ENCODE data around the gene CENPP. TPM values are rescaled to one million over a fixed set of nuclear protein-coding genes. Genes with fewer than 3 reads are reported as not detected.

The CENPP gene
- total and polyA plus RNA-seq, 4 donors: 0.62 to 8.7 (median 1.3) TPM

DNA sequence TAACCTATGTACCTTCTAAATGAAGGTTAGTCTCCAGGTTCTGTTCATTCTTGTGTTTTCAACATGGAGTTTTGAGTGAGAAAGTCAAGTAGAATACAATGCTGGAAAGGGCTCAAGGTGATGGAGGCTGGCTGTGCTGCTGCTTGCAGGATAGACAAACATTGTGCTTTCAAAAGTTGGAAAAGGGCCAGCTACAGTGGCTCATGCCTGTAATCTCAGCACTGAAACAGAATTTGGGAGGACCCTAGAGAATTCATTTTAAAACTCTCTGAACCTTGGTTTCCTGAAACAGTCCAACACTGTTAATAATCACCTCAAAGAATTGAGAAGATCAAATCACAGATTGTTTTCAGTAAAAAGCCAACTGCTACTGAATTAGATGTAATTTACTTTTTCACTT, 16.9 kb upstream of the CENPP start:
- peaks cover 8 to 62% (median 57%) of the 10 kb centered on the region in 4 donors for H3K36me3 ChIP-seq (ENCODE audit: control insufficient read depth in 4 of 4, insufficient read depth in 3 of 4, low read depth in 1 of 4, low read length in 3 of 4)
- H3K4me3 ChIP-seq (ENCODE audit: low read depth in 1 of 3, low read length in 3 of 3): no peak overlapping the region
- no peaks in the 10 kb centered on the region for H3K27me3 ChIP-seq (ENCODE audit: control insufficient read depth in 4 of 4, insufficient read depth in 4 of 4, low read length in 3 of 4)
- DNase-seq (ENCODE audit: low spot score): no peak
- H3K9me3 ChIP-seq (ENCODE audit: control insufficient read depth in 4 of 4, low read length in 3 of 4): no peaks in the 10 kb centered on the region
- H3K4me1 ChIP-seq (ENCODE audit: control insufficient read depth in 4 of 4, insufficient read depth in 4 of 4, low read length in 3 of 4): no peaks in the 10 kb centered on the region
- H3K9ac ChIP-seq (ENCODE audit: low read depth in 1 of 2, low read length in 2 of 2): no peak overlapping the region
- H3K27ac ChIP-seq (ENCODE audit: low read depth in 1 of 2, low read length in 2 of 2): no peak overlapping the region
- no peak for TF ChIP-seq RXRA (IDR thresholded peaks at IDR 0.05)
- TF ChIP-seq GABPA (IDR thresholded peaks at IDR 0.05 in 1 of 2, conservative IDR thresholded peaks at IDR 0.05 in 1 of 2): no peak
- no peak for TF ChIP-seq YY1 (IDR thresholded peaks at IDR 0.05)
- no peak for TF ChIP-seq SP1 (IDR thresholded peaks at IDR 0.05)
- TF ChIP-seq, protein P1, sequence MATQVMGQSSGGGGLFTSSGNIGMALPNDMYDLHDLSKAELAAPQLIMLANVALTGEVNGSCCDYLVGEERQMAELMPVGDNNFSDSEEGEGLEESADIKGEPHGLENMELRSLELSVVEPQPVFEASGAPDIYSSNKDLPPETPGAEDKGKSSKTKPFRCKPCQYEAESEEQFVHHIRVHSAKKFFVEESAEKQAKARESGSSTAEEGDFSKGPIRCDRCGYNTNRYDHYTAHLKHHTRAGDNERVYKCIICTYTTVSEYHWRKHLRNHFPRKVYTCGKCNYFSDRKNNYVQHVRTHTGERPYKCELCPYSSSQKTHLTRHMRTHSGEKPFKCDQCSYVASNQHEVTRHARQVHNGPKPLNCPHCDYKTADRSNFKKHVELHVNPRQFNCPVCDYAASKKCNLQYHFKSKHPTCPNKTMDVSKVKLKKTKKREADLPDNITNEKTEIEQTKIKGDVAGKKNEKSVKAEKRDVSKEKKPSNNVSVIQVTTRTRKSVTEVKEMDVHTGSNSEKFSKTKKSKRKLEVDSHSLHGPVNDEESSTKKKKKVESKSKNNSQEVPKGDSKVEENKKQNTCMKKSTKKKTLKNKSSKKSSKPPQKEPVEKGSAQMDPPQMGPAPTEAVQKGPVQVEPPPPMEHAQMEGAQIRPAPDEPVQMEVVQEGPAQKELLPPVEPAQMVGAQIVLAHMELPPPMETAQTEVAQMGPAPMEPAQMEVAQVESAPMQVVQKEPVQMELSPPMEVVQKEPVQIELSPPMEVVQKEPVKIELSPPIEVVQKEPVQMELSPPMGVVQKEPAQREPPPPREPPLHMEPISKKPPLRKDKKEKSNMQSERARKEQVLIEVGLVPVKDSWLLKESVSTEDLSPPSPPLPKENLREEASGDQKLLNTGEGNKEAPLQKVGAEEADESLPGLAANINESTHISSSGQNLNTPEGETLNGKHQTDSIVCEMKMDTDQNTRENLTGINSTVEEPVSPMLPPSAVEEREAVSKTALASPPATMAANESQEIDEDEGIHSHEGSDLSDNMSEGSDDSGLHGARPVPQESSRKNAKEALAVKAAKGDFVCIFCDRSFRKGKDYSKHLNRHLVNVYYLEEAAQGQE (IDR thresholded peaks at IDR 0.05): no peak
- TF ChIP-seq RAD21 (IDR thresholded peaks at IDR 0.05): no peak
- TF ChIP-seq, protein P2, sequence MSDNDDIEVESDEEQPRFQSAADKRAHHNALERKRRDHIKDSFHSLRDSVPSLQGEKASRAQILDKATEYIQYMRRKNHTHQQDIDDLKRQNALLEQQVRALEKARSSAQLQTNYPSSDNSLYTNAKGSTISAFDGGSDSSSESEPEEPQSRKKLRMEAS (IDR thresholded peaks at IDR 0.05): no peak
- TF ChIP-seq, protein P3, sequence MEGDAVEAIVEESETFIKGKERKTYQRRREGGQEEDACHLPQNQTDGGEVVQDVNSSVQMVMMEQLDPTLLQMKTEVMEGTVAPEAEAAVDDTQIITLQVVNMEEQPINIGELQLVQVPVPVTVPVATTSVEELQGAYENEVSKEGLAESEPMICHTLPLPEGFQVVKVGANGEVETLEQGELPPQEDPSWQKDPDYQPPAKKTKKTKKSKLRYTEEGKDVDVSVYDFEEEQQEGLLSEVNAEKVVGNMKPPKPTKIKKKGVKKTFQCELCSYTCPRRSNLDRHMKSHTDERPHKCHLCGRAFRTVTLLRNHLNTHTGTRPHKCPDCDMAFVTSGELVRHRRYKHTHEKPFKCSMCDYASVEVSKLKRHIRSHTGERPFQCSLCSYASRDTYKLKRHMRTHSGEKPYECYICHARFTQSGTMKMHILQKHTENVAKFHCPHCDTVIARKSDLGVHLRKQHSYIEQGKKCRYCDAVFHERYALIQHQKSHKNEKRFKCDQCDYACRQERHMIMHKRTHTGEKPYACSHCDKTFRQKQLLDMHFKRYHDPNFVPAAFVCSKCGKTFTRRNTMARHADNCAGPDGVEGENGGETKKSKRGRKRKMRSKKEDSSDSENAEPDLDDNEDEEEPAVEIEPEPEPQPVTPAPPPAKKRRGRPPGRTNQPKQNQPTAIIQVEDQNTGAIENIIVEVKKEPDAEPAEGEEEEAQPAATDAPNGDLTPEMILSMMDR (IDR thresholded peaks at IDR 0.05; ENCODE audit: low read depth, low read length, missing input control): no peak
- TF ChIP-seq JUND (IDR thresholded peaks at IDR 0.05): no peak
- TF ChIP-seq, protein P4, sequence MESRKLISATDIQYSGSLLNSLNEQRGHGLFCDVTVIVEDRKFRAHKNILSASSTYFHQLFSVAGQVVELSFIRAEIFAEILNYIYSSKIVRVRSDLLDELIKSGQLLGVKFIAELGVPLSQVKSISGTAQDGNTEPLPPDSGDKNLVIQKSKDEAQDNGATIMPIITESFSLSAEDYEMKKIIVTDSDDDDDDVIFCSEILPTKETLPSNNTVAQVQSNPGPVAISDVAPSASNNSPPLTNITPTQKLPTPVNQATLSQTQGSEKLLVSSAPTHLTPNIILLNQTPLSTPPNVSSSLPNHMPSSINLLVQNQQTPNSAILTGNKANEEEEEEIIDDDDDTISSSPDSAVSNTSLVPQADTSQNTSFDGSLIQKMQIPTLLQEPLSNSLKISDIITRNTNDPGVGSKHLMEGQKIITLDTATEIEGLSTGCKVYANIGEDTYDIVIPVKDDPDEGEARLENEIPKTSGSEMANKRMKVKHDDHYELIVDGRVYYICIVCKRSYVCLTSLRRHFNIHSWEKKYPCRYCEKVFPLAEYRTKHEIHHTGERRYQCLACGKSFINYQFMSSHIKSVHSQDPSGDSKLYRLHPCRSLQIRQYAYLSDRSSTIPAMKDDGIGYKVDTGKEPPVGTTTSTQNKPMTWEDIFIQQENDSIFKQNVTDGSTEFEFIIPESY (IDR thresholded peaks at IDR 0.05): no peak
- TF ChIP-seq HNF4A (conservative IDR thresholded peaks at IDR 0.05): no peak
- no peak for TF ChIP-seq TAF1 (conservative IDR thresholded peaks at IDR 0.05)
- TF ChIP-seq NR2F2 (IDR thresholded peaks at IDR 0.05): no peak
- TF ChIP-seq, protein P5, sequence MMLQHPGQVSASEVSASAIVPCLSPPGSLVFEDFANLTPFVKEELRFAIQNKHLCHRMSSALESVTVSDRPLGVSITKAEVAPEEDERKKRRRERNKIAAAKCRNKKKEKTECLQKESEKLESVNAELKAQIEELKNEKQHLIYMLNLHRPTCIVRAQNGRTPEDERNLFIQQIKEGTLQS (IDR thresholded peaks at IDR 0.05): no peak
- TF ChIP-seq FOXA1 (IDR thresholded peaks at IDR 0.05): no peak
- TF ChIP-seq FOXA2 (IDR thresholded peaks at IDR 0.05): no peak
- TF ChIP-seq HNF4G (IDR thresholded peaks at IDR 0.05): no peak
- TF ChIP-seq EGR1 (IDR thresholded peaks at IDR 0.05; ENCODE audit: low read depth in 2 of 2): no peak
